HG03095 (cell line): ENCODE results near the gene MSI2.

ENCODE experiments used
- ATAC-seq: cut with Tn5 transposase; IDR thresholded peaks from one replicate; pipeline ENCODE4 v1.9.1; 2021; ENCODE audit warnings: moderate library complexity; ENCODE audit not compliant: unreplicated experiment

Gene MSI2

DNA sequence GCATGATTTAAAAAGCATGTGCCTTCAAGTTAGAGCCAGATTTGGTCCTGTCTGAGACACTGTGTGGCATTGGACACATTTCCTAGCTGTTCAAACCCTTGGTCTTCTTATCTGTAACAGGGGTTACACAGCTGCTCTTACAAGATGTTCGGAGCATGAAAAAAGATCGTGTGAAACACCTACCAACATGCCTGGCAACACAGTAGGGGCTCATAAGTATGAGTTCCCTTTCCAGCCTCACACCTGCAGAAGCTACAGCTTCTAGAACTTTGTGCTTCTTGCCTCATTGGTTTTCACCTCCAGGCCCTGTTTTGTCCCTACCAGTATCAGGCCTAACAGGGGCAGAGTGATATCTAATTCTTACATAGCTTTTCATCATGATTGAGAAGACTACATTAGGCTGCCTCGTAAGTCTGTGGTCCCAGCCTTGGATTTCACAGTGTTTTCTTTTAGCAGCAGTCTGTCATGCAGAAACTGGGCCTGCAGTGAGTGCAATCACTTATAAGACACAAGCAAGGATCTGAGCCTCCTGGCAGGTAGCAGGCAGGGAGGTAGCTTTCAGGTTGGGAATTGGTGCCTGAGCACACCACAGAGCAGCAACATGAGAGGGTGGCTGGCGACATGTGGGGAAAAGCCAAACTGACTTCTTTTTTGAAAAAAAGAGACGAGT, 410.0 kb downstream of the MSI2 start:
- no peak for ATAC-seq

DNA sequence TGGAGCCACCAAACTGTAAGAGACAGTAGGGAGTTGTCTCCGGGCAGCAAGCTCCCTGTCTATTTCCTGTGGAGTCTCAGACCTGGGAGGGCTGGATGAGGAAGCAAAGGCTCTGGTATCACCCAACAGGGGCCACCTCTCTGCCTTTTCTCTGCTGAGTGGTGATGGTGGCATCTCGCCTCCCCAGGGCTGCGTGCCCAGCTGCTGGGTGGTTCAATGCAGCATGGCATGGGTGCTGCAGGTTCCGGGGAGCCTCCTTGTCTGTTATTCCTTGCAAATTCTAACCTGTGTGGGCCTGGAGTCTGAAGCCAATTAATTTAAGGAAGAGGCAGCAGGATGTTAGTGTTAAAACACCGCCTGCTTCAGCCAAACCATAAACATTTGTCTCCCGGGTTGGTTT, 410.6 kb downstream of the MSI2 start:
- ATAC-seq: no peak

DNA sequence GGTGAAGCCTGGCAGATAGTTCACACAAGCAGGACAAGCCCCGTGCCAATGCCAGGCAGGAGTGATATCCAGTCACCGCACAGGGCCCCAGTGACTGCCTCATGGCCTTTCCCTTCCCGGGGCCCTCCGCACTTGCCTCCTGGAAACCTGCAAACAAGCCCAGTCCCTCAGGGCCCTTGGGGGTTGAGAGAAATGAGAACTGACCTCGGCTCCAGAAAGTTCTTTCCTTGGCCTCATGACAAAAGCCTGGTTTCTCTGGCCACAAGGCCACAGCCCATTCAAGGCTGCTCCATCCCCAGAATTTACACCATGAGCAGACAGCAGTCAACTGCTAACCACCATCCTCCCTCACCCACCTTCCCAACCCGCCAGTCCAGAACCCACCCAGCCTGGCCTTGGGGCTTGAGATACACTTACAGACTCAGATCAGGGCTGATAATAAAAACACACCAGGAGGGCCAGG, 411.2 kb downstream of the MSI2 start:
- no peak for ATAC-seq

DNA sequence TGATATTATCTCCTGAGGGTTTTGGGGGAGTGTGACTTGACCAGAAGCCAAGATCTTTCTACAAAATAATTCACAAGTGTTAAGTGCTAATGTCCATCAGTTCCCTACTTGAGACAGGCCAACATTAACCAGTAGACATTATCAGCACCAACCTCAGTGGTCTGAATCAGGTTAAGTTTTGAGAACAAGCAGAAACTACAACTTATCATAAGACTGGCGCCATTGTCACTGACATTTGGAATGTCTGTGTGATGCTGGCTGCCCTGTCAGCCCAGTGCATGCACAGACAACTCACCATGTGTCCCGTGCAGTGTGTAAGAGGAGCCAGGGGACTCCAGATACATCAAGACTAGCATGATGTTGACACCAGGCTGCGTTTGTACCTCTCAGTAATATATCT, 412.0 kb downstream of the MSI2 start:
- no peak for ATAC-seq

DNA sequence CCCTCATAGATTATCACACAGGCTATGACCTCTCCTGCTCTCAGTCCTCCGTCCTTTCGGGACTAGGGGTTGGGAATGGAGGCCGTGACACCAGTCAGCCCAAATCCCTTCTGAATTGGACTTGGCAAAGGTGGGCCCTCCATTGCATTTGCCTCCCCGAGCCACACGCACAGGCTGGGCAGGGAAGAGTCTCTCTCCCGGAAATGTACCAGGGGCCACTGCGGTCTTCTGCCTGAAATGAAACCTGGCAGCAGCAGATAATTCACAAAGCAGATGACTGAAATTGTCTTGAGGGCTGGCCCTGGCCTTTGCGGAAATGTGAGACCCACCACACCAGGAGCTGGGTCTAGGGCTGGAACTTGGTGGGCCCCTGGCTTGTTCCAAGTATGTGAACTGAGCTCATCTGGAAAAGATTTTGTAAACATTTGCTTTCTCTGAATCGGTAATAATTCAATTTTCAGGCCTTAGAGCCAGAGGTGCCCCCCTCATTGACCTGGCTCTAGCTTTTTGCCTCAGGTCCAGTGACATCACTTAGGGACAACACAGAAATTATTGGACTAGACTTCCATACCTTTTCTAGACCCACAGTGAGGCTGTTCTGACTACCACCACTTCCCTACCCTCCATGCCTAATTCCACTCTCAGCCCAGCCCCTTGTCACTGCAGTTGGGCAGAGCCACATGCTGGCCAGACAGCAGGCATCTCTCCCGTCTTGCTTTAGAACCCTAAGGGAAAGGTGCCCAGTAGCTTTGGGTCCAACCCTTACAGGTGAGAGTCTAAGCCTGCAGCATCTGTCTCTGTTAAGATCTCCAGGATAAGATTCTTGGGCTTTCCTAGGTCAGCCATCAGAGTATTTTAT, 413.6 kb downstream of the MSI2 start:
- ATAC-seq: no peak

DNA sequence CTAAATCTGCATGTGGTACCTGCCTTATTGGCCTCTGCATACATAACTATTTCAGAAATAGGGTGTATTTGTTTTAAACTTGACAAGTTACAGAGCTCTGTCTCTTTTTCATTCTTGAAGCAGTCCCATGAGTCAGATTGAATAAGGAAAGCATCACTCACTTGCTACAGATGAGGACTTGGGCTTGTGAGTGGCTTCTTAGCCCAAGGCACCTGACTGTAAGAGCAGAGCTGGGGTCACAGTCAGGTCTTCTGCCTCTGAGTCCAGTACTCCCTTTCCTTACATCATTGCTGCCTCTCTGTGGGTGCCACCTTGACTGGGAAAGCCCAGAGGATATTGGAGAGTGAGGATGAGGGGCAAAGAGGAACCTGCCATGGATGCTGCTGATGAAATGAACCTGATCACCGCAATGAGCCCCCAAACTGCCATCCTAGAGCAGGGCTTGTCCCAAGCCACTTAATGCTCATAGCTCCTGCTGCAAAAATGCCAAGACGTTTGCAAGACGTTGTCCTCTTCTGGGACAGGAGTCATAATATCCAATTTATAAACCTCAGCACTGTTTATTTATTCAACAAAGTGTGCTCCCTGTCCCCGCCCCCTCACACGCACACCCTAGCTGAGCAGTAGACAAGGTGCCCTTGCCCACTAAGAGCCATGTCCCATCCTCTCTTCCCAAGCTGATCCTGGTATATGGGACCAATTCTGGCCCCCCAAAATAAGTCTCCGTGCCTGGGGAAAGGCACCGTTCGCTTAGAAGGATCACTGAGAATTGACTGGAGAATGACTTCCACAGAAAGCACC, 414.6 kb downstream of the MSI2 start:
- no peak for ATAC-seq

DNA sequence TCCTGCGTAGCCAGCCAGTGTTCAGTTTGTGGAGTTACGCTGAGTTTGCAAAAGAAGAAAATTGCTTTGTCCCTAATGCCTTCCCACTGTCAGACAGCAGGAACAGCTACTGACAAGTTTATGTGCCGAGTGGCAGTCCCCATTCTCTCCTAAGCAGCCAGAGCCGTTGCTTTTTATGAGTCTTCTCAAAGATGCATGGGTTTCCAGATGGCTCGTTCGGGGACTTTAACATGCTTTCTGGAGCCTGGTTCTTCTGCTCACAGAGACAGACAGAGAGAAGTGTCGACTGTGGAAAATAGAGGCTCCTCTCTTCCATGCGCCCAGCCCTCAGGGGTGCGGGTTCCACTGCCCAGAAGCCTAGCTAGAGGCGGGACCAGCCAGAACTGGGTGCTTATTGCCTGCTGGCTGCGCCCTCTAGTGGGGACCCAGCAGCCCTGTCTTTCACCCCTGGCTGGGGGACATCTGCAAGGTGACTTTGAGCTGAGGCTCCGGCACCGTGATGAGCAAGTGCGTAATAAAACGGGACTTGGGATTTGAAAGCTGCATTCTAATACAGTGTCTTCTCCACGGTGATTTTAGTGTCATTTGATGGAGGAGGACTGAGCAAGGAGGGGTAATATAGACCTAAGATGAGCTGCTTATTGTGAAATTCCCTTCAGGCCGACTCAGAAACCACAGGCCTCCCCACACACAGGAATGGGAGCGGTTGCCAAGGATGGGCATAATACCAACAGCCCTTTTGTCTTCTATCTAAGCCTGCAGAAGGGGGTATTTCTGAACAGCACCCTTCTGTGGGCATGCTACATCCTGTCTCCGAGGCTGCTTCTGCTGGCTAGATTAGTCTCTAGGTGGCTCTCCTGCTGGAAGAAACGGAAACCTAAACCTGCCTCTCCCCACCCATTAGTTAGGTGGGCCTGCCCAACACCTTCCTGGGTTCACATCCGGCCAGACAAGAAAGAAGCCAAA, 415.6 kb downstream of the MSI2 start:
- no peak for ATAC-seq

DNA sequence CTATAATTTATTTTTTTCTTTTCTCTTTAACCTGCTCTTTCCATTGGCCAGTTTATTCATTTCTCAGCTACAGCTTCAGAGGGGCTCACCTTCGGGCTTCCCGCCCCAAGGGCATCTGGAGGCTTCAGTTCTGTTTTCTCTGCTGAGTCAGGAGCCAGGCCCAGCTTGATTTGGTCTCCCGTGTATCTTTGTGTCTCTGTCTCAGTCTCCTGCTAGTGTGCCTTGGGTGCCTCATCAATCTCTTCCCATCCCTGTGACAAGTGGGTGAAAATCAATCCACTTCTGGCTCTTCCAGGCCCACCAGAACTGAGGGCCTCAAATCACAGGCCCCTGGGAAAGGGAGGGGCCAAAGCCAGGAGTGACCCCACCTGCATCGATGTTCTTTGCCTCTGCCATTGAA, 416.6 kb downstream of the MSI2 start:
- no peak for ATAC-seq

DNA sequence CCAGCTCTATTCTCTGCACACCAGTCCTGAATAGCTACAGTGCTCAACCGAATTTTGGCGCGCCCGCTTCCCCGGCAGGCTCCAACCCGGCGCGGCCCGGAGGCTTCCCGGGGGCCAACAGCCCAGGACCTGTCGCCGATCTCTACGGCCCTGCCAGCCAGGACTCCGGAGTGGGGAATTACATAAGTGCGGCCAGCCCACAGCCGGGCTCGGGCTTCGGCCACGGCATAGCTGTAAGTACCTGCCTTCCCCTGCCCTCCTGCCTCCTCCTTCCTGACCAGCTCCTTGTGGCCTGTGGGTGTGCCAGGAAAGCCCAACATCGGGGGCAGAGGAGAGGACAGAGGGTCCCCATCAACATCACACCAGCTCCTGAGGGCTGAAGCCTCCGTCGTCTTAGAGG, 418.6 kb downstream of the MSI2 start:
- no peak for ATAC-seq

DNA sequence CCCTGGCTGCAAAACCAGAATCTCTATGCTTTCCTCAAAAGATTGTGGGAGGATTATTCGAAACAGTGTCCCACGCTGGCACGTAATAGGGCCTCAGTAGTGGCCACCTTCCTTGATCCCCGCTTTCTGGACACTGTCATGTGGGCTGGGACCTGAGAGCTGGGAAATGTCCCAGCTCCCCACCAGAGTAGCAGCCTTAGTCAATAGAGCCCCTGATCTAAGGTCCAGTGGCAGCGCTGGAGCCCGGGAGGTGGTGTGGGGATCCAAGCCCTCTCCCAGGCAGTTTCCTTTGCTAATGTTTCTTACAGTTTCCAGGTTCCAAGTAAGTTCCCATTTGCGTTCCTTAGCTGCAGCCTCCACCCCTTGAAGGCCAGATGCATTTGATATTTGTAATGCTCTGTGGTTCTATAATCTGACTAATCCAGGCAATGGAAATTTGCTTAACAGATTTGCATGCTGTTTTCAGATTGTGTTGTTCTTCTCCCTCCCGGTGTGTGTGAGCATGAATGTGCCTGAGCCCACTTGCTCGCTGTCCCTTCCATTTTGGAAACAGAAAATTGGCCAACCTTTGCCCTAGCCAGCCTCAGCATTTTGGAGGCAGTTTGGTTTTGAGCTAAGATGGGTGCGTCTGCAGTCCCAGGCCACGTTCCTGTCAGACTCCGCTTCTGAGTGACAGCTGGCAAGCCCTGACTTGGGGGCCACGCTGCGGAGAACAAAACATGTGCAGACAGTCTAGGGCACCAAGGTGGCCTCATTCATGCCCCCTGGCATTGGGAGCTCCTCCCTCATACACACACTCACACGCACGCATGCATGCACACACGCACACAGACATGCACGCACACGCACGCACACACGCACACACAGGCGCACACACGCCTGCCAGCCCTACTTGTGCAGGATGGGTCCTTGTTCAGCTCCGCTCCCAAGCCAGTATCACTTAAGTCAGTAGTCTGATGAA, 419.4 kb downstream of the MSI2 start:
- no peak for ATAC-seq

DNA sequence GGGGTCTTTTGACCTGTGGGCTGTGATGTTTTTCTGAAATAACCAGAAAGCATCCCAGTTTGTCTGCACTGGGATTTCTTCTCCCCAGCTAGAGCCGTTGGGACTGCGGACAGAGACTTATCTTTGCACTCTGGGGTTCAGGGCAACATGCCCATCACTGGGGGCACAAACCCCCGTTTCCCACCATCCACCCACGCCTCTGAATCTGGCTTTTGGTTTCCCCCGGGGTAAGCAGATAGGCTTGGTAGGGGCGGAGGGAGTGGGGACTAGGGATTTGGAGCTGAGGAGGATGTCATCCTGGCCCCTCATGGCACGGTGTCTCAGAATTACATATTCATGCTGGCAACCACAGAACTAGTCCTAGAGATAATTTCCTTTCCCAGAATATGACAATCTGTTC, 420.2 kb downstream of the MSI2 start:
- ATAC-seq: no peak

DNA sequence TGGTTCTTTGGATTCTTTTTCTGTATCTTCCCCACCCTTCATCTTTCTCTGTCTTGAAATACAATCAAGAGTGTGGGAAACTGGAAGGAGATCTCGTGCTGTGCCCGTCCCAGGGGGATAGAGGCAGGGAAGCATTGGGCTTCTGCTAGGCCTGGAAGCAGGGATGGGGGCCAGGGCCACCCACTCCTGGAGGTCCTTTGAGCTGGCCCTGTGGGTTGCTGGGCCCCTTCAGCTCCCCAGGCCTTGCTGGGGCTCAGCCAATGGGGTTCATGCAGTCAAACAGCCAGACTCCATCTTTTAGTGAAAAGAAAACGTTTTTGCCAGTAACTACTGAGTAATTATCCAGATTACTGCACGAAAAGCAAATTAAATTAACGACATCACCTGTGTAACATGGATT, 421.0 kb downstream of the MSI2 start:
- no peak for ATAC-seq

DNA sequence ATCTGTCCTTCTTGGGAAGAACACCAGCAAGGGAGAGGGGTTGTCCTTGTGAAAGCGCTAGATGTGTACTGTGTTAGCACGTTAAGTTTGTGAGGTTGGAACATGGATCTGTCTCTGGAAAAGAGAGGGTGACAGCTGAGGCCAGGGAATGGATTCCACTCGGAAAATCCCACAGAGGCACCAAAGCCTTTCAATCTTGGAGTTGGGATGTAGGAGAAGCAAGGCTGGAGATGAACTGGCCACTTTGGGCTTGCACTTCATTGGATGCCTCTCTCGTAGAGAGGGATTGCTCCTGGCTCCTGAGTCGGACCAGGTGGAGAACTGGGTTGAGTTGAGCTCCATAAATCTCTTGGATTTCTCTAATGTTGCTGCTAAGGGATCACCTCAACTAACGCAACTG, 421.5 kb downstream of the MSI2 start:
- ATAC-seq: no peak

DNA sequence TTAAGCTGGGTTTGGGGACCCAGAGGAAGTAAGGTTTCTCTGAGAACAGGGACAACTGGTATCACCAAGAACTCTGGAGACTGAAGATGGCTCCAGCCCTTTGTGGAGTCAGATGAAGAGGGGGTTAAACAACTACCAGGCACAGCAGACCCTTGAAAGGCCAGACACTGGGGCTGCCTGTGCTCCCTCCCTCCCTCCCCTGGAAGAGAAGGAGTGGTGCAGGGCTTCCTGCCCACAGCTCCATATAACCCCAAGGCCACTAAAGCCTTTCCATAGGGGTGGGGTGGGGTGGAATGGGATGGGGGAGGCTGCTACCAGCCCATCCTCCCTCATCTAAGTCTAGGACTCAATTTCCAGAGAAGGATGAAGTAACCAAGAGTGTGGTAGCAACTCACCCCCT, 422.1 kb downstream of the MSI2 start:
- no peak for ATAC-seq

DNA sequence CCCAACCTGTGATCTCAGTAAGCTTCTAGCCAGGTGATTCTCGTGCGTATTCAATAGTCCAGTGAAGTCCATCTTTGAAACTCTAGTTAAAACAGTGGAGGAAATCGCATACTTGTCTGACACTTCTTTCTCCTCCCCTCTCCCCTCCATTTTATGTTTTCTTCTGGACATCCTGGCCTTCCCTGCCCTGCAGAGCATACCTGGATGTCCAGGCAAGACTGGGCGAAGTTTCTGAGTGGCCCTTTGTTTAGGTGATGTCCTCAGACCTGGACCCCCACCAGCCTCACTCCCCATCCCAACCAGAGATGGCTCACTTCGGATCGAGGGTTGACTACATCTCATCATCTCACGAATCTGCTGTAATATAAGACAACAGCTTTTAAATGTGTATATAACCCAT, 423.0 kb downstream of the MSI2 start:
- ATAC-seq: no peak

DNA sequence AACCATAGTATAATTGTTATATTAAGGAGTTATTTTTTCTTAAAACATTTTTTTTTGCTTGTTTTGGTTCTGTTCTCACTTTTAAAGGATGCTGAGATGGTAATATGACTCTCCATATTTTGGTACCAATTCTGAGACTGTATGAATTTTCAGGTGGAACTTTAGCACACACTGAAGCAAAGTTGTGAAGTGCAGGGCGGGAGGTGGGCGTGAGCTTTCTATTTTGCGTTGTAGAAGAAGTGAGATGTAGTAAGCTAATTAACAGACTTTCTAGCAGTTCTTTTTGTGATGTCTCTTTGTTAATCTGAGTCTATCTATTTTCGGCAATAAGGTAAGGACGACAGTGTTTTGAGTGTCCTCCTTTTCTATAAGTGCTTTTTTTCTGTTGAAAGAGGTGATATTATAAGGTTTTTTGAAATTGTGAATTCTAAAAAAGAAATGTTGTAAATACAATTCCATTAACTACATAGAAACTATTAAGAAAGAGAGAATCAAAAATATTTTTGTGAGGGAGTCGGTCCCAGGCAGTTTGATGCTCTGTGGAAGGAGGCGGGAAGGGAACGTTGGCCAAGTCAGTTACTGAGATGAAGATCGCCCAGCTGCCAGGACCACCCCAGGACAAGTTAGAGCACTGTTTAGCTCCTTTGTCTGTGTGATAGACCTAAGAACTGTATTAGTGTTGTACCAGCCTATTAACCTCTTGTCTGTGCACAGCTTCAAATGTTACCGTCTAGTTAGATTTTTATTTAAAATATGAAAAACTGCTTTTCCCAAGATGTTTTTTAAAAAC, 423.8 kb downstream of the MSI2 start:
- no peak for ATAC-seq

DNA sequence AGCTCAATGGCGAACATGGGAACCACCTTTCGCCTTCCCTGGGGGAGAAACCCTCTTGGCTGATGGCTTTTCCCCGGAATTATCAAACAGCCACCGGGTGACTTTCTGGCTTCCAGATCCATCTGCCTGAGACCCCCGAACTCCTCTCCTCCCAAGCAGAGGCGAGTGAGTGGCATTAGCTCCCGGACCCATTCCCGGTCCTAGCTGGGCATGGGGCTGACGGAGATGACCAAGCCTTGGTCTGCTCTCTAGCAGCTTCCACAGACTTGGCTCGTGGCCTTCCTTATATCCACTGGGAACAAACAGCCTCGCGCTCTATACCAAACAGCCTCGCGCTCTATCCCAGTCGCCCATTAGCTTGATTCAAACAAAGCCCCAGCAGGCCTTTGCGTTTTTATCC, 426.4 kb downstream of the MSI2 start:
- no peak for ATAC-seq

DNA sequence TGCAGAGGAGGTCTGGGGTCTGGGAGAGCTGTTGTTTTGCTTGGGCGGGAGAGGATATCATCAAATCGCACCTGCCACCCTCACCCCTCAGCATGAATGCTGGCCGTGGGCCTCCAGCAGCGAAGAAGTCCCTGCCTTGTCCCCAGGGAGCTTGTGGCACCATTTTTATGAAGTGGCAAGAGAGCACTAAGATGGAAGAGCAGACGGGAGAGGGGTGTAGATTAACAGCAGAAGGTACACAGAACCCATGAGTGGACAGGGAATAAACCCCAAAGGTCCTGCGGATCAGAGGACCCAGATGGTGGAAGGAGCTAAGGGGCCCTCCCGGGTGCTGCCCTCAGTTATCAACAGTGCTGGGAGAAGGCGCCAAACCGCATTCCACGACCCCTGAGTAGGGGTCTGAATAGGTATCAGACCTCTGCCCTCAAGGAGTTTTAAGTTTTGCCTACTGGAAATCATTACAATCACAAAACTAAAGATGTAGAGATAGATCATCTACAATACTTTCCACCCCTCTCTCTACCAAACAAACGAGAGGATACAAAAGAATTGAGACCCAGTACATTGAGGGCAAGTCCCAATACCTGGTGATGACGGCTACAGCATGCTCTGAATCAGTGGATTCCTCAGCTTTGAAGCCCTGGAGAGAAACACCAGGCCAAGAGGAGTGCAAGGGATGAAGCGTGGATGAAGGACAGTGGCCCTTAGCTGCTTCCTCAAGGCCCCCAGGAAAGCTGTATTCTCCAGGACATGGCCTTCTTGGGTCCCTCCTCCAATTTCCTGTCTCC, 428.6 kb downstream of the MSI2 start:
- no peak for ATAC-seq
